IMR-90 (cell line): ENCODE data around the gene SUGCT. TPM values are rescaled to one million over a fixed set of nuclear protein-coding genes. Genes with fewer than 3 reads are reported as not detected.

Source experiments
- ATAC-seq: fragments of 200-7000 bp; cut with Tn5 transposase; 2 replicates; pipeline ENCODE4 v1.9.1; 2020; ENCODE audit warnings: low read depth, mild to moderate bottlenecking, moderate library complexity
- BruUV-seq: library from RNA; stranded (reverse); fragments of 400-500 nt; replicated peaks from 2 replicates; lab custom pipeline; 2021; lab: Mats Ljungman, UMichigan
- CTCF ChIA-PET: fragments of 300-600 bp; formaldehyde crosslinking; extraction: SDS; loops from one replicate; lab custom pipeline; 2021; ENCODE audit warnings: antibody characterized with exemption; lab: Yijun Ruan, JAX
- POLR2A ChIA-PET: fragments of 300-600 bp; sonication (Branson Sonifier 250); formaldehyde crosslinking; loops from one replicate; lab custom pipeline; 2022; ENCODE audit warnings: antibody characterized with exemption; ENCODE audit not compliant: unreplicated experiment; lab: Charles Lee
- DNase-seq: peaks from one replicate; pipeline ENCODE4 v3.0.0; 2013
- H2AFZ ChIP-seq: replicated peaks from 2 replicates; pipeline ENCODE3; 2013; ENCODE audit warnings: low read length, mild to moderate bottlenecking; ENCODE audit not compliant: poor library complexity
- H2AK5ac ChIP-seq: 2 replicates; pipeline ENCODE4 v1.6.1; 2013; ENCODE audit warnings: low read depth, low read length, inconsistent platforms
- H2AK9ac ChIP-seq: replicated peaks from 2 replicates; pipeline ENCODE3; 2013; ENCODE audit warnings: mild to moderate bottlenecking, low read depth, low read length, moderate library complexity; ENCODE audit not compliant: poor library complexity
- H2BK120ac ChIP-seq: 2 replicates; pipeline ENCODE4 v1.6.1; 2013; ENCODE audit warnings: low read depth, low read length, inconsistent platforms
- H2BK15ac ChIP-seq: 3 replicates; pipeline ENCODE4 v1.6.1; 2013; ENCODE audit warnings: low read depth, low read length, inconsistent platforms
- H2BK20ac ChIP-seq: 2 replicates; pipeline ENCODE4 v1.6.1; 2013; ENCODE audit warnings: low read depth, mild to moderate bottlenecking, inconsistent platforms, low read length, moderate library complexity
- H2BK5ac ChIP-seq: 2 replicates; pipeline ENCODE4 v1.6.1; 2013; ENCODE audit warnings: mild to moderate bottlenecking, low read depth, low read length, inconsistent platforms; ENCODE audit not compliant: poor library complexity, severe bottlenecking
- H3K14ac ChIP-seq: replicated peaks from 2 replicates; pipeline ENCODE4 v1.6.1; 2013; ENCODE audit warnings: low read depth, low read length, inconsistent platforms
- H3K18ac ChIP-seq: 2 replicates; pipeline ENCODE4 v1.6.1; 2013; ENCODE audit warnings: low read depth, low read length, control low read depth
- H3K23ac ChIP-seq: 2 replicates; pipeline ENCODE4 v1.6.1; 2013; ENCODE audit warnings: low read depth, low read length, inconsistent platforms
- H3K27ac ChIP-seq: 2 replicates; pipeline ENCODE4 v1.5.1; 2013; ENCODE audit warnings: mild to moderate bottlenecking, control low read depth, low read length; ENCODE audit not compliant: insufficient read depth
- H3K27me3 ChIP-seq: 2 replicates; pipeline ENCODE4 v1.6.1; 2013; ENCODE audit warnings: low read length; ENCODE audit not compliant: control insufficient read depth, insufficient read depth
- H3K36me3 ChIP-seq: 2 replicates; pipeline ENCODE4 v1.6.1; 2013; ENCODE audit warnings: low read length, mixed read lengths; ENCODE audit not compliant: control insufficient read depth, insufficient read depth
- H3K4ac ChIP-seq: 2 replicates; pipeline ENCODE4 v1.6.1; 2013; ENCODE audit warnings: low read depth, low read length, inconsistent platforms
- H3K4me1 ChIP-seq: 2 replicates; pipeline ENCODE4 v1.6.1; 2013; ENCODE audit warnings: low read length, mixed read lengths; ENCODE audit not compliant: control insufficient read depth, insufficient read depth
- H3K4me2 ChIP-seq: 2 replicates; pipeline ENCODE4 v1.6.1; 2013; ENCODE audit warnings: low read depth, mild to moderate bottlenecking, control low read depth, low read length, moderate library complexity
- H3K4me3 ChIP-seq: 2 replicates; pipeline ENCODE4 v1.5.1; 2013; ENCODE audit warnings: low read depth, mild to moderate bottlenecking, control low read depth, low read length, moderate library complexity; ENCODE audit not compliant: insufficient read depth
- H3K56ac ChIP-seq: 2 replicates; pipeline ENCODE4 v1.6.1; 2013; ENCODE audit warnings: low read length, inconsistent platforms; ENCODE audit not compliant: insufficient read depth; ENCODE audit errors: extremely low read depth
- H3K79me1 ChIP-seq, 2 experiments: 2 replicates each; pipeline ENCODE4 v1.6.1; 2013; ENCODE audit warnings: low read length in 2 of 2, inconsistent platforms in 1 of 2, low read depth in 1 of 2
- H3K9ac ChIP-seq: 2 replicates; pipeline ENCODE4 v1.6.1; 2013; ENCODE audit warnings: low read depth, low read length, control low read depth
- H3K9me1 ChIP-seq: 2 replicates; pipeline ENCODE4 v1.6.1; 2013; ENCODE audit warnings: low read length, inconsistent platforms; ENCODE audit not compliant: insufficient read depth
- H3K9me3 ChIP-seq: 2 replicates; pipeline ENCODE4 v1.6.1; 2013; ENCODE audit warnings: low read length; ENCODE audit not compliant: control insufficient read depth, insufficient read depth
- H4K20me1 ChIP-seq: 2 replicates; pipeline ENCODE4 v1.6.1; 2013; ENCODE audit warnings: low read length, inconsistent platforms; ENCODE audit not compliant: insufficient read depth
- H4K5ac ChIP-seq: 2 replicates; pipeline ENCODE4 v1.6.1; 2013; ENCODE audit warnings: mild to moderate bottlenecking, low read depth, low read length, control low read depth
- H4K8ac ChIP-seq, 2 experiments: 2 replicates each; pipeline ENCODE4 v1.6.1; 2013; ENCODE audit warnings: low read depth in 2 of 2, low read length in 2 of 2, control low read depth in 1 of 2, inconsistent platforms in 1 of 2
- H4K91ac ChIP-seq: 2 replicates; pipeline ENCODE4 v1.6.1; 2013; ENCODE audit warnings: low read depth, low read length, inconsistent platforms; ENCODE audit not compliant: insufficient read depth
- BHLHE40 ChIP-seq: fragments of 150-350 bp; IDR thresholded peaks from 2 replicates; pipeline ENCODE4 v1.6.1; 2016; ENCODE audit warnings: mild to moderate bottlenecking, low read depth, low read length
- CEBPB ChIP-seq: IDR thresholded peaks from 2 replicates; pipeline ENCODE4 v1.6.1; 2012; ENCODE audit warnings: low read depth, low read length, improper control_type of control experiment
- CHD1 ChIP-seq: IDR thresholded peaks from 2 replicates; pipeline ENCODE4 v1.6.1; 2012; ENCODE audit warnings: low read depth, low read length, improper control_type of control experiment
- CTCF ChIP-seq: conservative IDR thresholded peaks from 2 replicates; pipeline ENCODE4 v1.5.1; 2012; ENCODE audit warnings: mild to moderate bottlenecking, low read depth, low read length, improper control_type of control experiment
- ELK1 ChIP-seq: fragments of 150-350 bp; IDR thresholded peaks from 2 replicates; pipeline ENCODE4 v1.6.1; 2016; ENCODE audit warnings: low read depth, mild to moderate bottlenecking, low read length, moderate library complexity, borderline replicate concordance
- FOS ChIP-seq: fragments of 150-350 bp; IDR thresholded peaks from 2 replicates; pipeline ENCODE4 v1.6.1; 2016; ENCODE audit warnings: low read depth, low read length
- MAFK ChIP-seq: IDR thresholded peaks from 2 replicates; pipeline ENCODE4 v1.6.1; 2012; ENCODE audit warnings: low read depth, low read length, improper control_type of control experiment
- MAZ ChIP-seq: IDR thresholded peaks from 2 replicates; pipeline ENCODE4 v1.6.1; 2012; ENCODE audit warnings: low read depth, mild to moderate bottlenecking, low read length, improper control_type of control experiment, moderate library complexity, borderline replicate concordance
- MXI1 ChIP-seq: IDR thresholded peaks from 2 replicates; pipeline ENCODE4 v1.6.1; 2012; ENCODE audit warnings: low read depth, mild to moderate bottlenecking, low read length, moderate library complexity, borderline replicate concordance
- NFE2L2 ChIP-seq: fragments of 150-350 bp; IDR thresholded peaks from 2 replicates; pipeline ENCODE4 v1.6.1; 2016; ENCODE audit warnings: low read depth, mild to moderate bottlenecking, low read length
- POLR2A ChIP-seq: IDR thresholded peaks from 2 replicates; pipeline ENCODE4 v1.6.1; 2012; ENCODE audit warnings: mild to moderate bottlenecking, low read depth, low read length
- RAD21 ChIP-seq: IDR thresholded peaks from 2 replicates; pipeline ENCODE4 v1.6.1; 2012; ENCODE audit warnings: low read length, improper control_type of control experiment
- RCOR1 ChIP-seq: IDR thresholded peaks from 2 replicates; pipeline ENCODE4 v1.6.1; 2012; ENCODE audit warnings: mild to moderate bottlenecking, low read length, improper control_type of control experiment; ENCODE audit not compliant: insufficient replicate concordance
- RFX5 ChIP-seq: IDR thresholded peaks from 2 replicates; pipeline ENCODE4 v1.8.0; 2012; ENCODE audit warnings: low read depth, mild to moderate bottlenecking, low read length, moderate library complexity
- SMC3 ChIP-seq: fragments of 150-350 bp; IDR thresholded peaks from 2 replicates; pipeline ENCODE4 v1.6.1; 2016; ENCODE audit warnings: low read depth, mild to moderate bottlenecking, antibody characterized with exemption, low read length, moderate library complexity
- USF2 ChIP-seq: fragments of 150-350 bp; IDR thresholded peaks from 2 replicates; pipeline ENCODE4 v1.6.1; 2017; ENCODE audit warnings: mild to moderate bottlenecking, antibody characterized with exemption, low read length, low read depth
- WGBS, 2 experiments: methylation state at CpG; one replicate each; pipeline versions ENCODE4 v1.1.5 to v1.1.7; 2013; ENCODE audit warnings: missing lambda C conversion rate in 2 of 2; ENCODE audit not compliant: insufficient read length in 1 of 2; ENCODE audit errors: extremely low coverage in 2 of 2; 5-methylcytosine and 5-hydroxymethylcytosine counted together
- dilution Hi-C: fragments of 300-500 bp; cut with HindIII; formaldehyde crosslinking; loops from one replicate; pipeline ENCODE4 v1.14.3; 2018; ENCODE audit warnings: low sequenced_read_pairs; ENCODE audit not compliant: unreplicated experiment
- in situ Hi-C: fragments of 300-500 bp; cut with MboI; formaldehyde crosslinking; loops from 3 replicates; pipeline ENCODE4 v1.14.3; 2019; ENCODE audit warnings: low sequenced_read_pairs, inconsistent platforms, mixed read lengths
- intact Hi-C: fragments of 100-400 bp; cut with micrococcal nuclease; formaldehyde crosslinking; loops from 2 replicates; pipeline ENCODE4 v1.10.0; 2022
- polyA plus RNA-seq, 3 experiments: library from polyadenylated mRNA; depleted of rRNA; stranded (reverse); fragments of >200 nt; gene quantifications; 2 replicates each; pipeline ENCODE4 v1.2.3, GENCODE V29; 2012; ENCODE audit warnings: low replicate concordance in 1 of 3
- total RNA-seq: library from RNA; depleted of rRNA; stranded (reverse); fragments of >200 nt; gene quantifications from 2 replicates; pipeline ENCODE4 v1.2.3, GENCODE V29; 2012

SUGCT gene
- total and polyA plus RNA-seq, 2 of the 4 experiments (the other 2 are of a cell fraction): 5.9 to 8.3 TPM

- Histone ChIP-seq H3K27ac (no peak overlapping the region), H3K4me2 (no peak overlapping the region), H2BK20ac (no peak overlapping the region), H4K20me1 (no peaks in the 10 kb centered on the region), H2BK120ac (no peak overlapping the region), H3K9me3 (no peaks in the 10 kb centered on the region), H3K9ac (no peak overlapping the region), H3K79me1 (no peaks in the 10 kb centered on the region), H3K36me3 (no peaks in the 10 kb centered on the region), H3K23ac (no peak overlapping the region), H2BK15ac (no peak overlapping the region), H3K56ac (no peak overlapping the region), H3K9me1 (no peaks in the 10 kb centered on the region; the same call in 1 of the 2 replicates), H3K27me3 (no peaks in the 10 kb centered on the region), H4K5ac (no peak overlapping the region), H3K4ac (no peak overlapping the region), H2AK5ac (no peak overlapping the region), H2BK5ac (no peak overlapping the region), H4K91ac (no peak overlapping the region), H4K8ac (no peak overlapping the region), H2AK9ac (no peak overlapping the region), H3K14ac (no peak overlapping the region), H2AFZ (no peak overlapping the region), H3K4me3 (no peak overlapping the region), H3K18ac (no peak overlapping the region), H3K4me1 (peaks cover 2% of the 10 kb centered on the region; the same call in 1 of the 2 replicates)
- intact Hi-C loops (no loop called here), dilution Hi-C loops (no loop called here), in situ Hi-C loops (no loop called here)
- ChIA-PET CTCF (interaction anchor here (0.5 kb wide), 1 partner anchor 15 kb away, joined by 3 read pairs; no protein-coding TSS in a partner anchor), POLR2A (no interaction called here)
- BruUV-seq: no TSS peak
- ATAC-seq (no peak), DNase-seq (no peak)
- no CpG with 5 or more reads among the region's 2 CpGs for WGBS, 2 experiments
- TF ChIP-seq USF2 (no peak), RFX5 (no peak), CHD1 (no peak), FOS (no peak), RAD21 (no peak), MXI1 (no peak), SMC3 (no peak), MAFK (no peak), RCOR1 (no peak), CEBPB (no peak), POLR2A (no peak), NFE2L2 (no peak), CTCF (no peak), MAZ (no peak), ELK1 (no peak), BHLHE40 (no peak)
Measured at GRCh38 chr7:40722242-40722641, 587.4 kb downstream of the SUGCT start.
